Stimulated activated CD8-positive, alpha-beta memory T cell treated with anti-CD3 and anti-CD28 coated beads, Interleukin-15, amount 100 ng/mL, for 1 hour (primary cell): ENCODE results near the gene TERT.

Experiments used
- DNase-seq: peaks from one replicate; pipeline ENCODE4 v3.0.0-alpha.2; 2020; ENCODE audit warnings: low read depth

Gene TERT

DNA sequence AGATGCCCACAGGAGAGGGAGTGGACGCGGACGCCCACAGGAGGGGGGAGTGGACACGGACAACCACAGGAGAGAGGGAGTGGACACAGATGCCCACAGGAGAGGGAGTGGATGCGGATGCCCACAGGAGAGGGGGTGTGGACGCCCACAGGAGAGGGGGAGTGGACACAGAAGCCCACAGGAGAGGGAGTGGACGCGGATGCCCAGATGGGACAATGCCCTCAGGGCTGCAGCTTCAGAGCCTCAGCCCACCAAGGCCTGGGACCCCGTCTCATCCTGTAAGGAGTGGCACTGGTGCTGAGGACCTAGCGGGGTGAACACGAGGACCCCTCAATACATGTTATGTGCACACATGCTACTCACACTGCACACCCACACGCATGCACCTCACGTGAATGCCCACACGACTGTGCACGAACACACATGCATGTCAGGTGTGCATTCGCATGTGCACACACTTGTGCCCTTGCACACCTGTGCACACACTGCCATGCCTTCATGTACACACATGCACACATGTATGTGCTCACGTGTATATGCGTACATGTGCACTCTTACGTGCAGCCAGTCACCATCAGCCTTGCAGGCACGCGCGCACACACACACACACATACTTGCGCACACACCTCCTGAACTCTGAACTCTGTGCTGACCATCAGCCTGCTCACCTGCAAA, 34.9 kb downstream of the TERT start:
- no peak for DNase-seq

DNA sequence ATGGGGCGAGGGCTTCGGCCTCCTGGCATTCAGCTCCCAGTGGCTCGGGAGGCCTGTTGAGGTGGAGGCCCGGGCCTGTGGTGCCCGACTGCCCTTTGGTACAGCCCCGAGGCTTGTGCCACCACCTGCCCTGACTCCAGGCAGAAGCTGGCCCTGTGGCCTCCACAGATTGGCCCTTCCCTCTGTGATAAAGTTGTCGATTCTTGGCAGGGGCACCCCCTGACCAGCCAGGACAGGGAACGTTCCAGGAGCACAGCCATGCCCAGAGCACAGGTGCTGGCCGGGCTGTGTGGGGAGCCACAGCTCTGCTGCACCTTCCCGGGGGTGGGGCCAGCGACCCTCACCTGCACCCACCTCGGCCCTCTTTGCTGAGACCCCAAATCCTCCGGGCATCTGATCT, 37.0 kb downstream of the TERT start:
- DNase-seq: no peak

DNA sequence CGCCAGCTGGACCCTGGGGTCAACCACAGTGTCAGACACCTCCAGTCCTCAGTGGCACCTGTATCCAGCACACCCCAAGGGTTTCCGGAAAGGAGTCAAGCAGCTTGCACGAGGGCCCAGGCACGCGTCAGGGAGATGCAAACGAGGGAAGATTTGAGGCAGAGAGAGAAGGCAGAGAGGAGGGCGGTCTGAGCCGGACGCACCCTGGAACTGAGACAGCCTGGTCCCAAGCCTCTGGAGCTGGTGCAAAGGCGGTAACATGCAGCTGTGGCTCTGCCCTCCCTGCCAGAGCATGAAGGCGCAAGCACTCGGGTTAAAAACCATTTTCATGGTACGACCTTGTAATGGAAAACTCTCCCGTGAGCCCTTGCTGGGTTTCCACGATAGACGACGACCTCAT, 37.5 kb downstream of the TERT start:
- DNase-seq: no peak

DNA sequence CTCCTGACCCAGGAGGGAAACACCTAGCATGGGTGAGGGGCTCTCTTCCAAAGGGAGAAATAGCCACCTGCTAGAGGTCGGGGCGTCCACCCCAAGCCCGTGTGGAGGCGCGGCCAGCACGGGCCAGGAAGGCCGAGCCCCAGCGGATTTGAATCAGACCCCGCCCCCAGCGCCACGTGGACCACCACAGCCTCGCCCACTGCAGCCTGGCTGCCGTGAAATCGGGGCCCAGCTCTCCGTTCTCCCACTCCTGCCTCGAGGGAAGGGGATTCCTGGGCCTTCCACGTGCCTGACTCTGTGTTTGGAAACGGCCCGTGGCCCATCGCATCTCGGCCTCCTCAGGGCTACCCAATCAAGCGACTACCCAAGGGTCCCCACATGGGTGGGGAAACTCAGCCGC, 38.1 kb downstream of the TERT start:
- DNase-seq: no peak

DNA sequence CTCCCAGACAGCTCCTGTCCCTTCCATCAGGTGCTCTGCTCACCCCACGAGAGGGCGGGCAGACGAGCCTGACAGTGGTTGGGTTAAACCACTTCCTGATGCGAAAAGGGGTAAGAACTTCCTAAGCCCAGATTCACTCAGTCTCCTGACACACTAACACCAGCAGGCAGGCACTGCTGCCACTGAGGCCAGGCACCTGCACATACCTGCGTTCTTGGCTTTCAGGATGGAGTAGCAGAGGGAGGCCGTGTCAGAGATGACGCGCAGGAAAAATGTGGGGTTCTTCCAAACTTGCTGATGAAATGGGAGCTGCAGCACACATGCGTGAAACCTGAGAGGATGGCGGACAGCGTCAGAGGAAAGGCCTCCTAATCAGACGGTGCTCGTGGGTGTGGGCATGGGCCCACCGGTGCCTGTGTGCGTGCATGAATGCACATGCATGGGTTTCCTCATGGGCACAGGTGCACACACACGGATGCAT, 39.7 kb downstream of the TERT start:
- no peak for DNase-seq

DNA sequence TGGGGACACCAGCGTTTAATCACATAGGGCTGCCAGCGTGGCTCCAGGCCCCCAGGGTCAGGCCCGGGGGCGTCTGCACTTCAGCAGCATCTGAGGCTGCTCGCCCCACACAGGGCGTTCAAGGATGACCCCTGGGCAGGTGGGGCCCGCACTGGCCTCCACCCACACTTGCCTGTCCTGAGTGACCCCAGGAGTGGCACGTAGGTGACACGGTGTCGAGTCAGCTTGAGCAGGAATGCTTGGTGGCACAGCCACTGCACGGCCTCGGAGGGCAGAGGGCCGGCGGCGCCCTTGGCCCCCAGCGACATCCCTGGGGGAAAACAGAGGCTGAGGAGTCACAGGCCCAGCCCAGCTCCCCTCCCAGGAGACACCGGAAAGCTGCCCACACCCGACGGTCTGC, 40.7 kb downstream of the TERT start:
- no peak for DNase-seq

DNA sequence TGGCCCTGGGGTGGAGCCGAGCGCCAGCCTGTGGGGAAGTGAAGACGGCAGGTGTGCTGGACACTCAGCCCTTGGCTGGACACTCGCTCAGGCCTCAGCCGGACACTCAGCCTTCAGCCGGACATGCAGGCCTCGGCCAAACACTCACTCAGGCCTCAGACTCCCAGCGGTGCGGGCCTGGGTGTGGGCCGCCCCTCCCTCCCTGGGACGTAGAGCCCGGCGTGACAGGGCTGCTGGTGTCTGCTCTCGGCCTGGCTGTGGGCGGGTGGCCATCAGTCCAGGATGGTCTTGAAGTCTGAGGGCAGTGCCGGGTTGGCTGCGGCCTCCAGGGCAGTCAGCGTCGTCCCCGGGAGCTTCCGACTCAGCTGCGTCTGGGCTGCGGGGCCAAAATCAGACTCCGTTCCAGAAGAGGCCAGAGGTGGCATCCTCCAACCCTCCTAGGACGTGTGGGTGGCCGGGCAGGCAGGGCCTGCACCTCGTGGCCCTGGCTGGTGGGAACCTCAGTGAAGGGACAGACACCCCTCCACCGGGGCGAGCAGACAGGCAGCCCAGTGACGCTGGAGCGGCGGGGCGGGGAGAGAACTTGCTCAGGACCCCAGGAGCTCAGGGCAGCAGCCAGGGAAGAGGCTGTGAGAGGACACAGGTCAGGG, 41.3 kb downstream of the TERT start:
- DNase-seq: no peak

DNA sequence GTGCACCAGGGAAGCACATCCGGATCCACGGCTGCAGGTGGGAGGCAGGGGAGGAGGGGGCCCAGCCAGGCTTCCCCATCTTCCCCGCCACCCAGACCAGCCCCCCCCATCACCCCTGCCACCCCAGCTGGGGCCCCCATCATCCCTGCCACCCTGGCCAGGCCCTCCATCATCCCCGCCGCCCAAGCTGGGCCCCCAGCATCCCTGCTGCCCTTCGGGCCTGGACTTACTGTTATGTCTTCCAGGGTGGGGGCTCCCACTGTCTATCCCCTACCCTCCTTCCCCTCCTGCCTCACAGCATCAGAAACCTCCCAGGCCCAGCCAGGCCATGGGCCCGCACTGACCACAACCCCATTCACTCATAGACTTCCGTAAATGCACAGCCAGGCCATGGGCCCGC, 42.2 kb downstream of the TERT start:
- DNase-seq: no peak

DNA sequence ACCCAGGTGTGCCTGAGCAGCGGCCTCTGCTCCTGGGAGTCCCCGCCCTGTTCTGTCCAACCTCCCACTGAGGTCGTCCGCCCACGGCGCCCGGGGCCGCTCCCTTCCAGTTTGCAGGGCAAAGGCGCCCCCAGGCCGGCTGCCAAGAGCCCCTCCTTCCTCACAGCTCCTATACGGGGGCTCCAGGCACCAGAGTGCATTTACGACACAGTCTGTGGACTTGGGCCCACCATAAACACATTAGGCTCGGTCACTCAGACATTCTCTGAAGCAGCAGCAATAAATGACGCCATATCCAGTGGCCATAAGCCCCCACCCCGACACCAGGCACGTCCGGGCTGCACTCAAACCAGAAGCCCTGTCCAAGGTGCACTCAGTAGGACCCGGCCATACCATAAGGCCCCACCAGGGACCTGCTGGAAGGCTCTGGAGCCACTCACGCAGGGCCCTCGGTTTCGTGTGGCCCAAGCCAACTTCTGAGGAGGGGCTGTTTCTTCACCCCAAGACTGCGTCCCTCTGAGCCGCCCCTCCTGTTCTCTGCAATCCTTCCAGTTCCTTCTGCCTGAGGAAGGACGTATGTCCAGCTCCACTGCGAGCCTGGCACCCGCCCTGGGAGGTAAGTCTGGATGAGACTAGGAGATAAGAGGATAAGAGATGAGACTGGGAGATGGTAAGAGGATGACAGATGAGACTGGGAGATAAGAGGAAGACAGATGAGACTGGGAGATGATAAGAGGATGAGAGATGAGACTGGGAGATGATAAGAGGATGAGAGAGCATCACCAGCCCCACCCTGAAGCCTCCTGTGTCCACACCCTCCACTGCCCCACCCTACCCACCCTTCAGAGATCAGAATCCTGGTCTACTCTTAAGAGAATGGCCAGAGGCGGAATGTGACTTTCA, 42.9 kb downstream of the TERT start:
- DNase-seq: no peak

DNA sequence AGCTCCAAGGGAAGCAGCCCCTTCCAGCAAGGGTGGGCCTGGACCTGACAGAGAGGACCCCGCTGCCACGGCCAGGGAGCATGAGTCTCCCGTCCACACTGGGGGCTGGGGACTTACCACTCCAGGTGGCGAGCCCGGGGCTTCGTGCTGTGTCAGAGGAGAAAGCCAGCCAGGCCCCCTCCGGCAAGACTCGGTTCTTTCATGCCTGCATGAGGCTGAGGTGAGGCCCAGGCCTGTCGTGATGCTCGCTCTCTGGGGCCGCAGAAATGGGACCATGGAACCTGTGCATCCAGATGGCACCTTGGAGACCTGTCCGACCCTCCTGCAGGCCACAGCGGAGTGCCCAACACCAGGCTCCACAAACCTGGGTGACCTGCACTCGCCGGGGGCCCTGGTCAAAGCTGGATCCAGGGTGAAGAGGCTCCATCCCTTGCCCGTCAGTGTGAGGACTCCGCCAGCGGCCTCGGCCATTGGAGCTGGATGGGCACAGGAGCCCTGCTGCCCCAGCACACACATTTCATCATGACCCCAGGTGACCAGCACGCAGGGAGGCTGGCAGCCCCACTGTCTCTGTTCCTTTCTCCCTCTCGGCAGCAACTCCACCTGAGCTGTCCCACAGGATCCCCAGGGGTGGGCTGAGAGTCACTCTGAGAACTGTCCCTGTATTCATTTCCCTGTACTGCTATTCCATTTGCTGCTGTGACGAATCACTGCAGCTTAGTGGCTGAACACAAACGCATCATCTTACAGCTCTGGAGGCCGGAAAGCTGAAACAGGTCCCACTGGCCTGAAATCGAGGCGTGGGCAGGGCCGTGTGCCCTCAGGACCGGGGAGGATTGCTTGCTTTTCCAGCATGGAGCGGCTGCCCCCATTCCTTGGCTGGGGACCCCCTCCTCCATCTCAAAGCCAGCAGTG, 45.2 kb downstream of the TERT start:
- no peak for DNase-seq

DNA sequence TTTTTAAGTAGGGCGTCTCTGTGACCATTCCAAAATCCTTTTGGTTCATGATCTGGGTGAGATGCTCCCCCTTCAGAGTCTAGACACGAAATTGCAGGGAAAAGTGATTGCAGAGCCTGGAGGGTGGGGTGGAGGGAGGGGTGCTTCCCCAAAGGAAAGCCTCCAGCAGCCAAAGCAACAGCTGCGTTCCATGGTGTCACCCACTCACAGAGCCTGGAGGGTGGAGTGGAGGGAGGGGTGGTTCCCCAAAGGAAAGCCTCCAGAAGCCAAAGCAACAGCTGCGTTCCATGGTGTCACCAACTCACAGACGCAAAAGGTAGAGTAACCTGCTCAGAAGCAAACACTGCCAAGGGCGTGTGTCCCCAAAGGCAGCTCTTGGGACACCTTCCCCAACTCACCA, 47.1 kb downstream of the TERT start:
- DNase-seq: no peak

DNA sequence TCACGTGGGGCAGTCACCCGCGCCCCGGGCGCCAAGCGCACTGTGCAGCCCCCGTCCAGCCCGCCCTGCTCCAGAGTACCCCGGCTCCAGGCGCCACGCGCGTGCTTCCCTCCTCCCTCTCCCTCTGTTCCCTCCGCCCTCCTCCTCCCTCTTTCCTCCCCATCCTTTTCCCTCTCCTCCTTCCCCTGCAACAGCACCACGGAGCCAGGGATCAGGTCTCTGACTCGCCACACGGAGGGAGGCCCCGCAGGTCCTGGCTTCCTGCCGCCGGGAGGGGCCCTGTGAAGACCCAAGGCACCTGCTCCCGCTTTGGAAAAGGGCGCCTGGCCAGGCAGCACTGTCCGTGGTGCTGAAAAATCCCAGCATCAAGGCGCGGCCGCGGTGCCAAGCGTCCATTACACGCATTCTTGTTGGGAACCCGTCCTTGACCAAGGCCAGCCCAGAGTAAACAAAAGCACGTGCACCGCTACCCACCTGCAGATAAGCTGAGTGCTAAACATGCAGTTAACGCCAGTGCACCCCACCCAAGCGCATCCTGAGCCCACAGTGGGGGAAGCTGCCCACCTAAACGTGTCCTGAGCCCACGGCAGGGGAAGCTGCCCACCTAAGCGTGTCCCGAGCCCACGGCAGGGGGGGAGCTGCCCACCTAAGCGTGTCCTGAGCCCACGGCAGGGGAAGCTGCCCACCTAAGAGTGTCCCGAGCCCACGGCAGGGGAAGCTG, 48.0 kb downstream of the TERT start:
- no peak for DNase-seq

DNA sequence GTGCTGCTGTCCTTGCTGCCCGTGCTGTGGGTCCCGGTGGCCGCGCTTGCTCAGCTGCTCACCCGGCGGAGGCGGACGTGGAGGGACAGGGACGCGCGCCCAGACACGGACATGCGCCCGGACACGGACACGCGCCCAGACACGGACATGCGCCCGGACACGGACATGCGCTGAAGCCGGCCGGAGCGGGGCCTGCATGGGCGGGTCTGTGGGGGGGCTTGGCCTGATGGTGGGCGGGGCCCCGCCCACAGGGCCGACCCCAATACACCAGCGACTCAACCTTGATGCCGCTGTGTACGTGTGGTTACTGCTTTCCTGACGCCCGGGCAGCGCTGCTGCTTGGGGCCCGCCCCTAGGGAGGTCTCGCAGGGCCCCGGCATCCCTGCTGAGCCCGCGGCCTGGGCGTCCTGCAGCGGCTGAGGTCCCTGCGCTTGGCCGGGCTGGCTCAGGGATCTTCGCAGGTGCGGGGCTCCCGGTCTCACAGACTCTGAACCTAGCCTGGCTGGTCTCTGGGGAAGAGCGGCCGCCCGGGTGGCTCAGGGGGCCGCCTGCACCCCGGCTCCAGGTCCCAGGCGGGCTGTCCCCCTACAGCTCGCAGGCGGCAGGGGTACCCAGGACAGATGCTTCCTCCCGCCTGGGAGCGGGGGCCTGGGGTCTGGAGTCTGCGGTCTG, 48.8 kb downstream of the TERT start:
- DNase-seq: no peak

DNA sequence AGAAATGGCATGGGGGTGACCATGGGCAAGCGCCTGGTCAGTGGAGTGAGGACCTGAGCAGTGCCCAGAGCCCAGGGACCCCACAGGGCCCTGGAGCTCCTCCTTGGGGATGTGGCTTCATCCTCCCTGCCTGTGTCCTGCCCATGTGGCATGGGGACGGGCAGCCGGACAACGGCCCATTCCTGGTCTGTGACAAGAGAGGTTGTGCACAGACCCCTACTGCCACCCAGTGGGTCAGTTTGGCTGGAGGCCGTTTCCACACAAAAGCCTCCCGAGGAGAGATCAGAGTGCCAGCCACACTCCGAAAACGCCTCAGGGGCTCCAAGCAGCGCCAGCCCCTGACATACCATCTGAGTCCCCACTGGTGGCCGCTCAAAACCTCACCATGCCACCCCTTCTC, 49.9 kb downstream of the TERT start:
- DNase-seq: no peak

DNA sequence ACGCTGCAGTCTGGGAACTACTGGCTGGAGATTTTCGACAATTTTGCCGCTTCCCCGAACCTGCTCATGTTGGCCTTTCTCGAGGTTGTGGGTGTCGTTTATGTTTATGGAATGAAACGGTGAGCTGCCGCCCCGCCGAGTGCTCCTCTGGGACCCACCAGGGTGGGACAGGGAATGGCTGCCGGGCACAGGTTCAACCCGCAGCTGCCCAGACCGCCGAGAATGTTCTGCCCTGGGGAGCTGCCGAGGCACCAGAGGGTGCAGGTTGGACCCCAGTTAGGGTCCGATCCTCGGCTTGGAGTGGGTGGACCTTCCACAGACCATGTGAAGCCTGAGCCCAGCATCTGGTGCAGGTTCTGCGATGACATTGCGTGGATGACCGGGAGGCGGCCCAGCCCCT, 50.6 kb downstream of the TERT start:
- no peak for DNase-seq

DNA sequence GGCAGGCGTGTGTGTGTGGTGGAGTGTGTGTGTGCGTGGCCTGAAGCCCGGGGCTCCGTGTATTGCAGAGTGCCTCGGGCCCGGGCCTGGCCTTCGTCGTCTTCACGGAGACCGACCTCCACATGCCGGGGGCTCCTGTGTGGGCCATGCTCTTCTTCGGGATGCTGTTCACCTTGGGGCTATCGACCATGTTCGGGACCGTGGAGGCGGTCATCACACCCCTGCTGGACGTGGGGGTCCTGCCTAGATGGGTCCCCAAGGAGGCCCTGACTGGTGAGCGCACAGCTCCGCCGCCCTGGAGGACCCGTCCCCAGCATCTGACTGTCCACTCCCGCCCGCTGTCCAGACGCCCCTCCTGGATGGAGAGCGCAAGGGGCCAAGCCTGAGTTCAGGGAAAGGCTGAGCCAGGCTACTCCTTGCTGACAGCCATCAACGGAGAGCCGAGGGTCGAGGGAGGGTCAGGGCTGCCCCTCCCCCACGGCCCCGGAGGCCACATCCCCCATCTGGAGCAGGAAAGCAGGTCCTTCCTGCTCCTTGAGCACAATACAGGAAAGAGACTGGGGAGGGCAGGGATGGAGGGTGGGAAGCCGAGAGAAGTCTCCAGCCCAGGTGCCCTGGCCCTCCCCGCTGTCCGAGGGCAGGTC, 51.3 kb downstream of the TERT start:
- no peak for DNase-seq

DNA sequence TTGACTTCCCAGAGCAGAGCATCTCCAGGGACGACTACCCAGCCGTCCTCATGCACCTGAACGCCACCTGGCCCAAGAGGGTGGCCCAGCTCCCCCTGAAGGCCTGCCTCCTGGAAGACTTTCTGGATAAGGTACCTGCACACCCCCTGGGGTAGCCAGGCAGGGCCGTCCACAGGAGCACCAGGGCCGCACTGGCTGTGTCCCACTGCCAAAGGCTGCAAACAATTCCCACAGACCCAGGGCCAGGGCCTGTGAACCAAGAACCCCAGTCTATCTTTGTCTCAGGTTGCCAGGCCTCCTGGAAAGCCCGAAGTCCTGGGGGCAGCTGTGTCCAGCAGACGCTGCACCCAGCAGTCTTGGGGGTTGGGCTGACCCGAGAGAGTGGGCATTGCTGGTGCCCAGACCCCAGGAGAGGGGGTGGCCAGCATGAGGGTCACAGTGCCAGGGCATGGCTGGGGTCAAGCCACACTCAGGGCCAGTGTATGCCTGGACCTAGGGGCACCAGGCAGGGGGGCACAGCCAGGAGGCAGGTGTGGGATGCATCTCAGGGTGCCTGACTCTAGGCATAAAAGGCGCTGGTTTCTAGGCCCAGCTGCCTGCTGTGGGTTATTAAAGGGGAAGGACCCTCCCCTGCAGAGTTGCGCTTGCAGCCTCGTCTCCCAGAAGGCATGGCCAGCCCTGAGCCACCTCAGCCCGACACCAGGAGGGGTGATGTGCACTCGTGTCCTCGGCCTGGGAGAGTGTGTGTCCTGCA, 52.0 kb downstream of the TERT start:
- no peak for DNase-seq

DNA sequence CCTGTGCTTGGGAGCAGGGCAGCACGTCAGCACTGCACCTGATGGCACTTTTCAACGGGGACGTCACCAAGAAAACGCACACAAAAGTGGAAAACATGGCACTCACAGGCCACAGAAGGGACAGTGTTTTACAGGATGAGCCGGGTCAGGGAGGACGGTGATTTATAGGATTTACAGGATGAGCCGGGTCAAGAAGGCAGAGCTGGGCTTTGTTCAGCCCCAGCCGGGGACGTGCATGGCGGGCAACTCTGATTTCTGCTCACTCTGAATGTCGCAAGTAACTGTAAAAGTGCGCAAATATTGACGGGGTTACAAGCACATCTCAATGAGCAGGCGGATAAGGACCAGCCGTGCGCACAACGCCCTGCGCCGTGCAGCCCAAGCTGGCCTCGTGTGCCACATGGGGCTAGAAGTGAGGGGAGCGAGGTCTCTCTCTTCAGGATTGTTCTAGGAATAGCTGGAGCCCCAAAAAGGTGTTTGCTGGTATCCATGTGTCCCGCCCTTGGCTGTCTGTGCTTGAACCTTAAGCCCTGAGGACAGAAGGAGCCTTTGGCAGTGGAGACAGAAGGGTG, 53.3 kb downstream of the TERT start:
- DNase-seq: no peak
